ENCODE results near the gene DGKQ. TPM values are rescaled to one million over a fixed set of nuclear protein-coding genes. Genes with fewer than 3 reads are reported as not detected.

The DGKQ gene
- total RNA-seq, 4 donors from 2014 or later = 3.2 to 5.2 (median 4.5) TPM

- in situ Hi-C loops (cut with MboI; ENCODE audit: low sequenced_read_pairs in 4 of 4) (no loop called here), intact Hi-C loops (cut with DNase I; ENCODE audit: low total_unique reads) (no loop called here)
- no peak for DNase-seq
- no peaks in the 10 kb centered on the region for H3K9me3 ChIP-seq
- H3K4me1 ChIP-seq = peaks cover 7 to 8% of the 10 kb centered on the region in 2 donors
- H3K4me3 ChIP-seq = no peak overlapping the region
- no peak for TF ChIP-seq POLR2A (IDR thresholded peaks at IDR 0.05)
- TF ChIP-seq, protein P1, sequence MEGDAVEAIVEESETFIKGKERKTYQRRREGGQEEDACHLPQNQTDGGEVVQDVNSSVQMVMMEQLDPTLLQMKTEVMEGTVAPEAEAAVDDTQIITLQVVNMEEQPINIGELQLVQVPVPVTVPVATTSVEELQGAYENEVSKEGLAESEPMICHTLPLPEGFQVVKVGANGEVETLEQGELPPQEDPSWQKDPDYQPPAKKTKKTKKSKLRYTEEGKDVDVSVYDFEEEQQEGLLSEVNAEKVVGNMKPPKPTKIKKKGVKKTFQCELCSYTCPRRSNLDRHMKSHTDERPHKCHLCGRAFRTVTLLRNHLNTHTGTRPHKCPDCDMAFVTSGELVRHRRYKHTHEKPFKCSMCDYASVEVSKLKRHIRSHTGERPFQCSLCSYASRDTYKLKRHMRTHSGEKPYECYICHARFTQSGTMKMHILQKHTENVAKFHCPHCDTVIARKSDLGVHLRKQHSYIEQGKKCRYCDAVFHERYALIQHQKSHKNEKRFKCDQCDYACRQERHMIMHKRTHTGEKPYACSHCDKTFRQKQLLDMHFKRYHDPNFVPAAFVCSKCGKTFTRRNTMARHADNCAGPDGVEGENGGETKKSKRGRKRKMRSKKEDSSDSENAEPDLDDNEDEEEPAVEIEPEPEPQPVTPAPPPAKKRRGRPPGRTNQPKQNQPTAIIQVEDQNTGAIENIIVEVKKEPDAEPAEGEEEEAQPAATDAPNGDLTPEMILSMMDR (IDR thresholded peaks at IDR 0.05 in 4 of 5, conservative IDR thresholded peaks at IDR 0.05 in 1 of 5) = no peak
- no peak overlapping the region for H3K27ac ChIP-seq
- ATAC-seq = no peak
- no peaks in the 10 kb centered on the region for H3K36me3 ChIP-seq
- peaks cover 43 to 49% (median 45%) of the 10 kb centered on the region in 3 donors for H3K27me3 ChIP-seq
Observed at GRCh38 chr4:996030-996996, 22.9 kb upstream of the DGKQ start.

- no peaks in the 10 kb centered on the region for H3K9me3 ChIP-seq
- intact Hi-C loops (cut with DNase I; ENCODE audit: low total_unique reads) = no loop called here
- H3K4me3 ChIP-seq = no peak overlapping the region
- DNase-seq (no peak), ATAC-seq (no peak)
- peaks cover 7 to 8% of the 10 kb centered on the region in 2 donors for H3K4me1 ChIP-seq
- TF ChIP-seq, protein P1 (IDR thresholded peaks at IDR 0.05 in 4 of 5, conservative IDR thresholded peaks at IDR 0.05 in 1 of 5) = no peak
- TF ChIP-seq POLR2A (IDR thresholded peaks at IDR 0.05) = no peak
- H3K27me3 ChIP-seq = peaks cover 35 to 41% (median 36%) of the 10 kb centered on the region in 3 donors
- in situ Hi-C loops (cut with MboI; ENCODE audit: low sequenced_read_pairs in 4 of 4) = no loop called here
- H3K27ac ChIP-seq = no peak overlapping the region
- peaks cover 0 to 4% of the 10 kb centered on the region in 2 donors for H3K36me3 ChIP-seq
Observed at GRCh38 chr4:995311-996026, 22.1 kb upstream of the DGKQ start.

- peaks cover 20 to 22% (median 20%) of the 10 kb centered on the region in 3 donors for H3K27me3 ChIP-seq
- no peaks in the 10 kb centered on the region for H3K9me3 ChIP-seq
- H3K4me1 ChIP-seq = peaks cover 7 to 8% of the 10 kb centered on the region in 2 donors
- ATAC-seq (no peak), DNase-seq (no peak)
- peaks cover 0 to 11% of the 10 kb centered on the region in 2 donors for H3K36me3 ChIP-seq
- TF ChIP-seq, protein P1 (IDR thresholded peaks at IDR 0.05 in 4 of 5, conservative IDR thresholded peaks at IDR 0.05 in 1 of 5) = no peak
- TF ChIP-seq POLR2A (IDR thresholded peaks at IDR 0.05) = no peak
- no peak within 1 kb of the TSS for H3K4me3 ChIP-seq
- intact Hi-C loops (cut with DNase I; ENCODE audit: low total_unique reads) (no loop called here), in situ Hi-C loops (cut with MboI; ENCODE audit: low sequenced_read_pairs in 4 of 4) (no loop called here)
- H3K27ac ChIP-seq = no peak within 1 kb of the TSS
Observed at GRCh38 chr4:993111-994029, 20.0 kb upstream of the DGKQ start, which contains the start of gene SLC26A1. TSS of gene SLC26A1 (minus strand) at chr4:993404. CDS start at chr4:991703, 1,701 bp downstream.

Measured in gastrocnemius medialis (tissue), 4 donors.